Stimulated activated memory B cell treated with anti-CD40 and anti-IgM and Interleukin-4, amounts not matched to agents 10 μg/mL and 1 μg/mL and 100 μg/mL, for 72 hours (primary cell): ENCODE measurements around the gene SOCS1.
"Not testable (repeated sequence)": the region's sequence is repeated elsewhere in the genome, so short reads cannot be mapped to it uniquely, and the experiment has no call there.

Source experiments
- ATAC-seq: fragments of 150-1000 bp; cut with Tn5 transposase; 2 replicates; pipeline ENCODE4 v1.10.0; 2021
- H3K27ac Mint-ChIP-seq: one replicate; pipeline ENCODE4 v1.8.0; 2022; ENCODE audit warnings: mild to moderate bottlenecking, mixed read lengths
- H3K27me3 Mint-ChIP-seq: one replicate; pipeline ENCODE4 v1.8.0; 2022; ENCODE audit warnings: mixed read lengths
- H3K36me3 Mint-ChIP-seq: one replicate; pipeline ENCODE4 v1.8.0; 2022; ENCODE audit warnings: mixed read lengths
- H3K4me1 Mint-ChIP-seq: one replicate; pipeline ENCODE4 v1.8.0; 2022; ENCODE audit warnings: mixed read lengths
- H3K4me3 Mint-ChIP-seq: one replicate; pipeline ENCODE4 v1.8.0; 2022; ENCODE audit warnings: mild to moderate bottlenecking, moderate library complexity, mixed read lengths
- H3K9me3 Mint-ChIP-seq: one replicate; pipeline ENCODE4 v1.8.0; 2022; ENCODE audit warnings: mixed read lengths

Gene SOCS1

DNA sequence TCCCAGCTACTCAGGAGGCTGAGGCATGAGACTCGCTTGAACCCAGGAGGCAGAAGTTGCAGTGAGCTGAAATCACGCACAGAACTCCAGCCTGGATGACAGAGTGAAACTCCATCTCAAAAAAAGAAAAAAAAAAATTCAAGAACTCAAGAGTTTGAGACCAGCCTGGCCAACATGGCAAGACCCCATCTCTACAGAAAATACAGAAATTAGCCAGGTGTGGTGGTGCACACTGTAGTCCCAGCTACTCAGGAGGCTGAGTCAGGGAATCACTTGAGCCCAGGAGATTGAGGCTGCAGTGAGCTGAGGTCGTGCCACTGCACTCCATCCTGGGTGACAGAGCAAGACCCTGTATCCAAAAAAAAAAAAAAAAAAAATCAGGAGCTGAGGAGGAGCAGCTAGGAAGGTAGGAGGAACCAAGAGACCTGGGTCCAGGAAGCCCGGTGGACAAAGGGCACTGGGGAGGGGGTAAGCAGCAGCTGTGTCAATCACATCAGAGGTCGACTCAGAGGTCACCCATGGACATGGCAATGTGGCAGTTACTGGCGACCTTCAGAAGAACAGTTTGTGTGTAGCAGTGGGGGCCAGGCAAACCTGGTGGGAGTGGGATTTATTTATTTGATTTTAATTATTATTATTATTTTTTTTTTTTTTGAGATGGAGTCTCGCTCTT is 36.2 kb upstream of the SOCS1 start:
- Mint-ChIP-seq H3K9me3 (no peaks in the 10 kb centered on the region), H3K36me3 (no peaks in the 10 kb centered on the region), H3K4me3 (no peak overlapping the region), H3K27me3 (no peaks in the 10 kb centered on the region), H3K4me1 (peaks cover 45% of the 10 kb centered on the region), H3K27ac (peak overlapping the region; percentile 36)
- no peak for ATAC-seq

DNA sequence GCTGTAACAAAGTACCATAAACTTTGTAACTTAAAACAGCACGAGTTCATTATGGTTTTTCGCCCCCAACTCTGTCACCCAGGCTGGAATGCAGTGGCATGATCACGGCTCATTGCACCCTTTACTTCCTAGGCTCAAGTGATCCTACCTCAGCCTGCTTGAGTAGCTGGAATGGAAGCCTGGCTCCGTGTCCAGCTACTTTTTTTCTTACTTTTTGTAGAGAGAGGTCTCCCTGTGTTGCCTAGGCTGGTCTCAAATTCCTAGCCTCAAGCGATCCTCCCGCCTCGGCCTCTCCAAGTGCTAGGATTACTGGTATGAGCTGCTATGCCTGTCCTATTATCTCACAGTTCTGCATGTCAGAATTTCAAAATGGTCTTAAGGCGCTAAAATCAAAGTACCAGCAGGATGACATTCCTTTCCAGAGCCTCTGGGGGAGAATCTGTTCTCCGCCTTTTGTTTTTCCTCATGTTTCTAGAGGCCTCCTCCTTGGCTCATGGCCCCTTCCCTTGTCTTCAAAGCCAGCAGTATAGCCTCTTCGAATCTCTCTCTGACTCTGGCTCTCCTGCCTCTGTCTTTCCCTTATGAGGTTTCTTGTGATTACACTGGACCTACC is 35.2 kb upstream of the SOCS1 start:
- Mint-ChIP-seq H3K27ac (no peak overlapping the region), H3K4me3 (no peak overlapping the region), H3K27me3 (no peaks in the 10 kb centered on the region), H3K4me1 (peaks cover 50% of the 10 kb centered on the region), H3K36me3 (no peaks in the 10 kb centered on the region), H3K9me3 (no peaks in the 10 kb centered on the region)
- ATAC-seq = no peak

DNA sequence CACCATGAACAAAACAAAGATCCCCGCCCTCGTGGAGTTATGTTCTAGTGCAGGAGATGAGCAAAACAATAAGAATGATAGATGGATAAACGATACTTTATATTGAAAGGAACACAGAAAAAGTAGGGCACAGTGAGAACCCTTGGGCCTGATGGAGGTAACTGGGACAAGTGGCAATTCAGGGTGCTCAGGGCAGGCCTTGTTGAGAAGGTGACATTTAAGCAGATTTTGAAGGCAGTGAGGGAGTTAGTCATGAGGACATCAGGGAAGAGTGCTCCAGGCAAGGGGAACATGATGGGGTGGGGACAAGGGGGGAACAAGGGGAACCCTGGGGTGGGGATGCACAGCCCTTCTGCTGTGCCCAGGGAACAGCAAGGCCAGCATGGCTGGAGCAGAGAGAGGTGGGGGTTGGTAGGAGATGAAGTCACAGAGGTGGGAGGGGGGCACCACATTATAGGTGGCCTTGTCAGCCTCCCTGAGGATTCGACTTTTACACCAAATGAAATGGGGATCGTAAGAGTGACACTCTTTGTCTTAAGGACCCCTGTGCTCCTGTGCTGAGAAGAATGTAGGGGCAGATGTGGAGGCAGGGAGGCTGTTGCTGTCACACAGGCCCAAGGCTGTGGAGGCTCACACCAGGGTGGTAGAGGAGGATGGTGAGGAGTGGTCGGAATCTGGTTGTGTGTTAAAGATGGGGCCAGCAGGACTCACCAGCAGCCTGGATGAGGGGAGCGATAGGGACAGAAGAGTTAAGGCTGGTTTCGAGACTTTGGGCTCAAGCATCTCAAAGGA is 34.3 kb upstream of the SOCS1 start:
- H3K4me3 Mint-ChIP-seq = no peak overlapping the region
- H3K27ac Mint-ChIP-seq = peak overlapping the region; percentile 47
- no peaks in the 10 kb centered on the region for H3K9me3 Mint-ChIP-seq
- H3K27me3 Mint-ChIP-seq = no peaks in the 10 kb centered on the region
- no peaks in the 10 kb centered on the region for H3K36me3 Mint-ChIP-seq
- ATAC-seq = no peak
- peaks cover 58% of the 10 kb centered on the region for H3K4me1 Mint-ChIP-seq

DNA sequence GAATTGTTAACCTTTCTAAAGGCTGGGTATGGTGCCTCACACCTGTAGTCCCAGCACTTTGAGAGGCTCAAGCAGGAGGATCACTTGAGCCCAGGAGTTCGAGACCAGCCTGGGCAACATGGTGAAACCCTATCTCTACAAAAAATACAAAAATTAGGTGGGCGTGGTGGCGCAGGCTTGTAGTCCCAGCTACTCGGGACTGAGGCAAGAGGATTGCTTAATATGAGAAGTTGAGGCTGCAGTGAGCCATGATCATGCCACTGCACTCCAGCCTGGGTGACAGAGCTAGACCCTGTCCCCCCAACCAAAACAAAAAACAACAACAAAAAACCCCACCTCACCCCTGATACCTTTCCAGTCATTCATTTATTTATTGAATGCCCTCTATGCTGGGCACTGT is 33.7 kb upstream of the SOCS1 start:
- peaks cover 54% of the 10 kb centered on the region for H3K4me1 Mint-ChIP-seq
- peak overlapping the region; percentile 47 for H3K27ac Mint-ChIP-seq
- ATAC-seq, H3K9me3 Mint-ChIP-seq, H3K4me3 Mint-ChIP-seq, H3K36me3 Mint-ChIP-seq, H3K27me3 Mint-ChIP-seq: not testable (repeated sequence)

DNA sequence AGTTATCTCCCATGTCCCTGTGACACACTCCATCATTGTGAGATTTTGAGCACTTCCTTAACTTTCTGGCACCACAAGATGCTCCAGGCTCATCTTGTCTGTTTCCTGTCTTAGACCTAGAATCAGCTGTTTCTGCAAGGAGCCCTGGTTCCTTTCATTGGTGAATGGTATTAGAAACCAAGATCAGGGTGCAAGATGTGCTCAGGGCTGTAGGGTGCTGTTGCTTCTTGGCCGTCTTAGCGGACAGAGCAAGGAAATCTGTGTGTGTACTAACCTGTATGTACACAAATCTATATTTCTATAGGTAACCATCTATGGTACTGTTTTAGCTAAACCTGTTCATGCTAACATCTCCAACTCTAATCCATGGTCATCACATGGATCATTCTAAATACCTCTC is 33.2 kb upstream of the SOCS1 start:
- H3K4me3 Mint-ChIP-seq = no peak overlapping the region
- H3K4me1 Mint-ChIP-seq = peaks cover 50% of the 10 kb centered on the region
- H3K27ac Mint-ChIP-seq = no peak overlapping the region
- no peaks in the 10 kb centered on the region for H3K9me3 Mint-ChIP-seq
- no peaks in the 10 kb centered on the region for H3K36me3 Mint-ChIP-seq
- ATAC-seq = no peak
- H3K27me3 Mint-ChIP-seq = no peaks in the 10 kb centered on the region

DNA sequence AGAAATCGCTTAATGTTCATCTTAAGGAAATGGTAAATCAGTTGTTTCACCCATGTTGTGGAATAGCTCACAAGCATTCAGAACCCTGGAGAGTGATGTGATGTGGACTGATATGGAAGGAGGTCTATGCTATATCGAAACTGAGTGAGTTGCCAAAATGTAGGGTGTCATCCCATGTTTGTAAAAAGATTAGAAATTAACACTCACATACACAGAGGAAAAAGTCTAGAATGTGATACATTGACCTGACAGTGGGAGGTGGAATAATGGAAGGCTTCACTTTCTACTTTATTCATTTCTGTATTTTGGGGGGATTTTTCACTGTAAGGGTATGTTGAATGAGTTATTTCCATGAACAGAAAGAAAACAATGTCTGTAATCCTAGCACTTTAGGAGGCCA is 29.8 kb upstream of the SOCS1 start:
- no peaks in the 10 kb centered on the region for H3K27me3 Mint-ChIP-seq
- H3K9me3 Mint-ChIP-seq = no peaks in the 10 kb centered on the region
- H3K4me3 Mint-ChIP-seq = no peak overlapping the region
- H3K27ac Mint-ChIP-seq = peak overlapping the region; percentile 38
- no peak for ATAC-seq
- no peaks in the 10 kb centered on the region for H3K36me3 Mint-ChIP-seq
- peaks cover 34% of the 10 kb centered on the region for H3K4me1 Mint-ChIP-seq

DNA sequence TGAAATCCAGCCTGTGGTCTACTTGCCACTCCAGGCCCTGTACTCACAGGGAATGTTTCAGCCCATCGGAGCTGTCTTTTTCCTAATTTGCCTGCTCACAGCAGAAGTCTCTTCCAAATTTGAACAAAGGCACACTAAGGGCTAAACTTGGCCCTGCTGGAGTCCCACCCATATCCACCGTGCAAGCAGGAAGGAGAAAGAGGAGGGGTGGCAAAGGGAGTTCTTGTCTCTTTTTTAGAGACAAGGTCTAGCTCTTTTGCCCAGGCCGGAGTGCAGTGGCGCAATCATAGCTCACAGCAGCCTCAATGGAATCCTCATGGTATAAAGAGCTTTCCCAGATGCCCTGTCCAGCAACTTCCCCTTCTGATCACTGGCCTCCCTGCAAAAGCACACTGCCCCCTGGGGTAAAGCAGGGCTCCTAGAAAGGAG is 27.8 kb upstream of the SOCS1 start:
- Mint-ChIP-seq H3K9me3 (no peaks in the 10 kb centered on the region), H3K4me1 (peaks cover 47% of the 10 kb centered on the region), H3K4me3 (no peak overlapping the region), H3K27me3 (no peaks in the 10 kb centered on the region), H3K36me3 (no peaks in the 10 kb centered on the region), H3K27ac (peak overlapping the region; percentile 24)
- ATAC-seq = no peak

DNA sequence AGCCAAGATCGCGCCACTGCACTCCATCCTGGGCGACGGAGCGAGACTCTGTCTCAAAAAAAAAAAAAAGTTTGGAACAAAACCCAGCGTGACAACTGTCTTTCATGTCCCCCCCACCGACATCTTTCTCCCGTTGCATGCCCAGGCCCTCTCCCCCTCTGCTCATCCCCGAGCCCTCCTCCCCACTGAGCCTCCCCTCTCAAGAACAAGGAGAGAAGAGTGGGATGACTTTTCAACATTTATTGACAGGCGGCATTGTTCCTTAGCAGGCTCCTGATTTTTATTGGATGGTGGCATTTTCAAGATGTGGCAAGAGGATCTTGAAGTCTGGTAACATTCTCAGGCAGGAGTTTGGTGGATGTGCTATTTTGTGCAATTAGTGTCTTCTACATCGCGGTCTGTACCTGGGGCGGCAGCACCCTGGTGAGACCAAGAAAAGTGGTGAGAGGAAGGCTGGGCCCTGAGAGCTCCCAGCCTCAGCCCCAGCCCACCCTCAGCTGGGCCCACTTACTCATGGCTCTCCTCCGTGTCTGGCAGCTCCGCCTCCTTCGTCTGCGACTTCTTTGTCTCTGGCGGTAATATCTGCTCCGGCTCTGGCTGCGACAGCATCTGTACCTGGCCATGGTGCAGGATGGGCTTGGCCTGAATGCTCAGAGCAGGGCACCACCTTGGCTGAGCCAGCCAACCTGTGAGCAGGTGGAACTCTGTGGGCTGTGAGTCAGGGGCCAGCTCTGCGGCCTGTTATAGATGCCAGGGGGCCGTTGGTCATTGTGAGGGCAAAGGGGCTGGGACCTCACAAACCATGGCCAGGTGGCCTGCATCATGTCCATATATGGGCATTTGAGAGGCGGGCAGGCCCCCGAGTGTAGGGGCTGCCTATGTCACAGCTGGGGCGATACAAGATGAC is 24.9 kb upstream of the SOCS1 start, which contains the start of gene PRM1:
Gene PRM1, minus strand, starts transcription at position 715 of the 907 bp plus-strand sequence. Its CDS starts 92 bp downstream, at position 623.
- Mint-ChIP-seq H3K27ac (peak within 1 kb of the TSS; percentile 84), H3K4me1 (peaks cover 26% of the 10 kb centered on the region), H3K4me3 (no peak within 1 kb of the TSS)

DNA sequence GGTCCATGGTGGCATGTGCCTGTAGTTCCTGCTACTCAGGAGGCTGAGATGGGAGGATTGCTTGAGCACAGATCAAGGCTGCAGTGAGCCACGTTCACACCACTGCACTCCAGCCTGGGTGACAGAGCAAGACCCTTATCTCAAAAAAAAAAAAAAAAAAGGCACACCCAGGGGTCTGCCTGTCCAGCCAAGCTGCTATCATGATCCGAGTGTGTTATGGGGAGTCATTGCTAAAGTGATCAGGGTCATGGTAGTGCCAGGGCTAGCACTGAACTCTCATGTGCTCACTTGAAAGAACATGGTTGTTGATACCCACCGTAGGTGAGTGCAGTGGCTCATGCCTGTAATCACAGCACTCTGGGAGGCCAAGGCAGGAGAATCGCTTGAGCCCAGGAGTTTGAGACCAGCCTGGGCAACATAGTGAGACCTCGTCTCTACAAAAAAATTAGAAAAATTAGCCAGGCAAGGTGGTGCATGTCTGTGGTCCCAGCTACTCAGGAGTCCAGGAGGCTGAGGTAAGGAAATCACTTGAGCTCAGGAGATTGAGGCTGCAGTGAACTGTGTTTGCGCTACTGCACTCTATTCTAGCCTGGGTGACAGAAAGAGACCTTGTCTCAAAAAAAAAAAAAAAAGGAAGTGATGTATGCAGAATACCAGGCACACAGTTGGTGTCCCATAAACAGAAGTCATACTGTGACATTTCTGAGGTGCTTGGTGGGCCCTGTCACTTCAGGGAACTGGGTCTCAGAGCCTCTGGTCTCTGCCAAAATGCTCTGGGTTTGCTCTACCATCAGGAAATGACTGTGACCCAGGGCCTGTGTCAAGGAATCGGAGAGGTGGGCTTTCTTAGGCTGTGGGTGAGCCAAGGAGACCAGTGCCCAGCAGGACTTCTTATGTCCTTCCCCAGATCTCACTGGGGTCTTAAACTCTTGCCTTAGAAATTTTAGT is 23.0 kb upstream of the SOCS1 start:
- no peaks in the 10 kb centered on the region for H3K9me3 Mint-ChIP-seq
- peak; percentile 81 for ATAC-seq
- no peaks in the 10 kb centered on the region for H3K36me3 Mint-ChIP-seq
- no peak overlapping the region for H3K4me3 Mint-ChIP-seq
- peaks cover 18% of the 10 kb centered on the region for H3K4me1 Mint-ChIP-seq
- peak overlapping the region; percentile 84 for H3K27ac Mint-ChIP-seq
- H3K27me3 Mint-ChIP-seq = no peaks in the 10 kb centered on the region

More for the DNA sequence above, 24.9 kb upstream of the SOCS1 start, which contains the start of gene PRM1:
- Mint-ChIP-seq H3K27me3 (no peaks in the 10 kb centered on the region), H3K9me3 (no peaks in the 10 kb centered on the region), H3K36me3 (no peaks in the 10 kb centered on the region)
- no peak for ATAC-seq

DNA sequence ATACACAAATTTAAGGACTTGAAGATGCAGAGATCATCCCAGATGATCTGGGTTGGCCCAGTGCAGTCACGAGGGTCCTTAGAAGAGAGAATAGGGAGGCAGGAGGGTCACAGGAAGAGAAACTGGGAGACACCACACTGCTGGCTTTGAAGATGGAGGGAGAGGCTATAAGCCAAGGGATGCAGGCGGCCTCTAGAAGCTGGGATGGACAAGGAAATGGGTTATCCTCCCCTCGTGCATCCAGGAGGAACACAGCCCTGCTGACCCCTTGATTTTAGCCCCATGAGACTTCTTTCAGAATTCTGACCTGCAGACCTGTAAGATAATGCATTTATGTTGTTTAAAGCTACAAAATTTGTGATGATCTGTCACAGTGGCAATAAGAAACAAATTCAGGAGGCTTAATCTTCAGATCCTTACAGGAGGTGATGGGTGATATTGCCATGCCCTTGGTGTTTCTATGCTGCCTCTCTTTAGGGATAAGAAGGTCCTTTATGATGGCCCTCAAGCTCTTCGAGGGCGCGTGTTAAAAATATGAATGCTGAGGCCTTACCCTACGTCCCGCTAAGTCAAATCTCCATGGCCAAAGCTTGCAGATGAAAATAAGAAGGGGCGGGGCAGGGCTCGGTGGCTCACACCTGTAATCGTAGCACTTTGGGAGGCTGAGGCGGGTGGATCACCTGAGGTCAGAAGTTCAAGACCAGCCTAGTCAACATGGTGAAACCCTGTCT is 21.8 kb upstream of the SOCS1 start:
- peaks cover 18% of the 10 kb centered on the region for H3K4me1 Mint-ChIP-seq
- H3K27ac Mint-ChIP-seq = no peak overlapping the region
- no peak overlapping the region for H3K4me3 Mint-ChIP-seq
- H3K27me3 Mint-ChIP-seq = no peaks in the 10 kb centered on the region
- H3K36me3 Mint-ChIP-seq = no peaks in the 10 kb centered on the region
- H3K9me3 Mint-ChIP-seq = no peaks in the 10 kb centered on the region
- no peak for ATAC-seq

DNA sequence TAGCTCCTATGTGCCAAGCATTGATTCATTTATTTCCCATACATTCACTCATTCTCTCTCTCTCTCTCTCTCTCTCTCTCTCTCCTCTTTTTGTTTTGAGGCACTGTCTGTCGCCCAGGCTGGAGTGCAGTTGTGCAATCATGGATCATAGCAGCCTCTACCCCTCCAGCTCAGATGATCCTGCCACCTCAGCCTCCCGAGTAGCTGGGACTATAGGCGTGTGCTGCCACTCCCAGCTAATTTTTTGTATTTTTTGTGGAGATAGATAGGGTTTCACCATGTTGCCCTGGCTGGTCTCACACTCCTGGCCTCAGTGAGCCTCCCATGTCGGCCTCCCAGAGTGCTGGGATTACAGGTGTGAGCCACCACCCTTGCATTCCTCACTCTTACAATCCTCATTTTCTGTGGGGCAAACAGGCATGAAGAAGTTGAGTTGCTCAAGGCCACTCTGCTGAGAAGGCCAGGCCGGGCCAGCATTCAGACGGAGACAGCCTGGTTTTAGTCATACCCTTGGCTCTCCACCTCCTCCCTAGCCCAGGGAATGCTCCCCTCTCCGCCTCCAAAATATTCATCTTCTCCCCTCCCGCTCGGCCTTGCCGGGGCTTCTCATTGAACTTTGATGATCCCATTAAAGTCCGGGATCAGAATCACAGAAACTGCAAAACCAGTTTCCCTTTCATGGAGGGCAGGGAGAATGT is 21.0 kb upstream of the SOCS1 start:
- no peaks in the 10 kb centered on the region for H3K27me3 Mint-ChIP-seq
- peaks cover 18% of the 10 kb centered on the region for H3K4me1 Mint-ChIP-seq
- no peak for ATAC-seq
- no peaks in the 10 kb centered on the region for H3K36me3 Mint-ChIP-seq
- no peaks in the 10 kb centered on the region for H3K9me3 Mint-ChIP-seq
- H3K4me3 Mint-ChIP-seq = no peak overlapping the region
- peak overlapping the region; percentile 1 for H3K27ac Mint-ChIP-seq

DNA sequence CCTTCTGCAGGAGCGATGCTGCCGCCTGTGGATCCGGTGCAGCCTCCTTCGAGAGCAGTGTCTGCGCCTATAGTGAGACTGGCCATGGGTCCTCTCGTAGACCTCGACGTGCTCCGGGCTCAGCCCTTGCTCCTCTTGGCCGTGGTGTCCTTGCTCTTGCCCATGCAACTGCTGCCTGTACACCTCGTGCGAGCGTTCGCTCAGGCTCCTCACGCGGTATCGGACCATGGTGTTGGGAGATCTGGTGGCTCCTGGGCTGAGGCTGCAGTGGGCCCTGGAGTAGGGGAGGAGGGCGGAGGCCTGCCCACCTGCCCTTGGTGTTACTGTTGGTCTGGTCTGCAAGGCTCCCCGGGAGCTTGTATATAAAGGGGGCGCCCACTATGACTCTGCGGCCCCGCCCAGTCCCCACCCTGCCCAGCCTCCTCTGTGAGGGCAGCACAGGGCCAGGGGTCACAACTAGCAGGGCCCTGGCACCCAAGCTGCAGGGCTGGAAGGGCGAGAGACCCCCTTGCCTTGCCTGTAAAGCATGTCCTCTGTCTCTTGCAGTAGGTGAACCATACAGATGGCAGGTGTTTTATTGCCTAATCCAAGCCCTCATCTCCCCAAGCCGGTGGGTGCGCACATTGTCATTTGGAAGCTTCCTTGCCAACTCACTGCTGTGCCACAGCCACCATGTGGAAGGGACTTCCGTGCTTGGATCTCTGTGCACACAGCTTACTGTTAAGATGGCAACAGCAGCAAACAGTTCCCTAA is 20.3 kb upstream of the SOCS1 start, which contains the start of gene PRM2:
Gene PRM2, minus strand, starts transcription at position 338 of the 753 bp plus-strand sequence. Its CDS starts 110 bp downstream, at position 228.
- Mint-ChIP-seq H3K4me1 (peaks cover 18% of the 10 kb centered on the region), H3K9me3 (no peaks in the 10 kb centered on the region), H3K27me3 (no peaks in the 10 kb centered on the region), H3K27ac (peak within 1 kb of the TSS; percentile 1), H3K4me3 (no peak within 1 kb of the TSS), H3K36me3 (no peaks in the 10 kb centered on the region)
- ATAC-seq = no peak
